GM18517 (cell line): ENCODE measurements around the gene UNC5C.

ENCODE experiments used
- ATAC-seq: cut with Tn5 transposase; IDR thresholded peaks from one replicate; pipeline ENCODE4 v1.9.1; 2021; ENCODE audit warnings: mild to moderate bottlenecking, moderate library complexity; ENCODE audit not compliant: unreplicated experiment

The UNC5C gene

GRCh38 chr4:95470622-95471021, 78.2 kb downstream of the UNC5C start:
- ATAC-seq: no peak

- ATAC-seq: no peak
Observed at GRCh38 chr4:95469617-95470016, 79.2 kb downstream of the UNC5C start.

- ATAC-seq: no peak
Observed at GRCh38 chr4:95466791-95467190, 82.0 kb downstream of the UNC5C start.

- no peak for ATAC-seq
Observed at GRCh38 chr4:95465010-95465409, 83.8 kb downstream of the UNC5C start.

GRCh38 chr4:95462921-95463320, 85.9 kb downstream of the UNC5C start:
- no peak for ATAC-seq

GRCh38 chr4:95457353-95457752, 91.4 kb downstream of the UNC5C start:
- ATAC-seq: no peak

GRCh38 chr4:95450294-95450693, 98.5 kb downstream of the UNC5C start:
- no peak for ATAC-seq

- ATAC-seq: no peak
Observed at GRCh38 chr4:95446173-95446572, 102.6 kb downstream of the UNC5C start.

- no peak for ATAC-seq
Observed at GRCh38 chr4:95445251-95445650, 103.5 kb downstream of the UNC5C start.

- no peak for ATAC-seq
Observed at GRCh38 chr4:95444812-95445211, 104.0 kb downstream of the UNC5C start.

GRCh38 chr4:95439896-95440295, 108.9 kb downstream of the UNC5C start:
- ATAC-seq: no peak

- no peak for ATAC-seq
Observed at GRCh38 chr4:95439071-95439470, 109.7 kb downstream of the UNC5C start.

- no peak for ATAC-seq
Observed at GRCh38 chr4:95432466-95432865, 116.3 kb downstream of the UNC5C start.

- ATAC-seq: no peak
Observed at GRCh38 chr4:95431678-95432077, 117.1 kb downstream of the UNC5C start.

- ATAC-seq: no peak
Observed at GRCh38 chr4:95429416-95429815, 119.4 kb downstream of the UNC5C start.

- no peak for ATAC-seq
Observed at GRCh38 chr4:95428291-95429070, 120.3 kb downstream of the UNC5C start.

GRCh38 chr4:95426455-95426854, 122.3 kb downstream of the UNC5C start:
- ATAC-seq: no peak

GRCh38 chr4:95422436-95422835, 126.3 kb downstream of the UNC5C start:
- ATAC-seq: no peak

GRCh38 chr4:95421869-95422268, 126.9 kb downstream of the UNC5C start:
- no peak for ATAC-seq

- no peak for ATAC-seq
Observed at GRCh38 chr4:95417531-95417930, 131.2 kb downstream of the UNC5C start.

GRCh38 chr4:95415346-95415771, 133.4 kb downstream of the UNC5C start:
- no peak for ATAC-seq

GRCh38 chr4:95411371-95412088, 137.2 kb downstream of the UNC5C start:
- ATAC-seq: no peak
